ENCODE data around the gene TOMM20. TPM values are rescaled to one million over a fixed set of nuclear protein-coding genes. Genes with fewer than 3 reads are reported as not detected.
A peak's percentile ranks its signal among the peaks of the same experiment; 100 is the strongest.

Gene TOMM20
- total and polyA plus RNA-seq, 9 of the 15 experiments (the other 6 are each of a cell fraction or from before 2014, with no cell fraction given) = 70.6 to 334 (median 159) TPM

- TF ChIP-seq MCM5 (IDR thresholded peaks at IDR 0.05; ENCODE audit: low read depth) = no peak
- no peak for TF ChIP-seq HMGN3 (IDR thresholded peaks at IDR 0.05; ENCODE audit: borderline replicate concordance, extremely low read depth, insufficient read length, low read depth, low read length)
- TF ChIP-seq SNIP1 (IDR thresholded peaks at IDR 0.05; ENCODE audit: low read depth) = no peak
- no peak for TF ChIP-seq CLOCK (CRISPR knock-in tag; IDR thresholded peaks at IDR 0.05; ENCODE audit: borderline replicate concordance)
- TF ChIP-seq SREBF1 (IDR thresholded peaks at IDR 0.05; ENCODE audit: borderline replicate concordance, low read depth, low read length) = no peak
- TF ChIP-seq CSDE1 (IDR thresholded peaks at IDR 0.05) = 0 out of 4 replicates have a peak, but pooled peaks of 1 of the 2 experiments have one; percentile 8
- TF ChIP-seq THAP12 (CRISPR knock-in tag; IDR thresholded peaks at IDR 0.05) = no peak
- TF ChIP-seq USF2 (CRISPR knock-in tag; IDR thresholded peaks at IDR 0.05) = no peak
- TF ChIP-seq ZNF282 (CRISPR knock-in tag; IDR thresholded peaks at IDR 0.05) = no peak
These were observed 31.8 kb upstream of the TOMM20 start (continued) for GRCh38 chr1:235160383-235160956.
